ENCODE results near the gene CCAR1.
"Not testable (repeated sequence)": the region's sequence is repeated elsewhere in the genome, so short reads cannot be mapped to it uniquely, and the experiment has no call there.

Gene CCAR1

GRCh38 chr10:68828083-68828601 is 107.1 kb downstream of the CCAR1 start:
- not testable (repeated sequence) for DNase-seq

GRCh38 chr10:68828833-68829232 is 107.8 kb downstream of the CCAR1 start:
- DNase-seq, result no peak

- DNase-seq, result no peak
Observed at GRCh38 chr10:68829521-68829920, 108.5 kb downstream of the CCAR1 start.

- DNase-seq, result no peak
Observed at GRCh38 chr10:68829952-68830351, 108.9 kb downstream of the CCAR1 start.

GRCh38 chr10:68831961-68832455 is 111.0 kb downstream of the CCAR1 start:
- no peak for DNase-seq

GRCh38 chr10:68832601-68833000 is 111.6 kb downstream of the CCAR1 start:
- no peak for DNase-seq

GRCh38 chr10:68837626-68838322 is 116.7 kb downstream of the CCAR1 start:
- DNase-seq, result no peak

- DNase-seq, result not testable (repeated sequence)
Observed at GRCh38 chr10:68840650-68841049, 119.6 kb downstream of the CCAR1 start.

Data from hippocampal formation (tissue), 2 donors.